NOMO-1 (cell line): ENCODE measurements around the gene EPN1.

ENCODE experiments used
- DNase-seq, 2 experiments: peaks; one replicate each; lab custom pipeline; 2025; ENCODE audit not compliant: unreplicated experiment in 2 of 2; lab: John Stamatoyannopoulos, UW

EPN1 gene

DNA sequence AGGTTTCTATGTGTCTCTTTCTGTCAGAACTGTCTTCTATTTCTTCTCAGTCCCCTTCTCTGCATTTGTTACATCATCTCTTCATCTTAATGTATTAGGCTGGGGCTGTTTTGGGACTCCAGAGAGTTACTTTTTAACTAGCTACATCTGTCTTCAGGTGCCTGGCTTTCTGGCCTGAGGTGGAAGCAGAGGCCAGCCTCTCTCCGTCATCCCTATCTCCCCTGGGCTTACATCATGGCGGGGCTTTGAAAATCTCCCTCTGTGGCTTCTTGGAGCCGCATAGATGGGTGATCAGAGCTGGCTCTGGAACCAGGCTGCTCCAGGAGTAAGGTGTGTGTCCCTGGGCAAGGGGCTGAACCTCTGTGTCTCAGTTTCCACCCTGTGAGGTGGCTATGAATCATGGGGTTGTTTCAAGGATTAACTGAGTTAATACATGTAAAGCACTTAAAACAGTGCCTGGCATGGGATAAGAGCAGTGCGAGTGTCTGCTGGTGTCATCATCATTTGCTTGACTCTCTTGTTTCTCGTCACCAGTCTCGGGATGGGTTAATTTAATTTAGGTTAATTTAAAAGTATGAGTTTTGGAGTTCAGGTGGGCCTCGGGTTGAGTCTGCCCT, 2.0 kb downstream of the EPN1 start:
- no peak for DNase-seq

DNA sequence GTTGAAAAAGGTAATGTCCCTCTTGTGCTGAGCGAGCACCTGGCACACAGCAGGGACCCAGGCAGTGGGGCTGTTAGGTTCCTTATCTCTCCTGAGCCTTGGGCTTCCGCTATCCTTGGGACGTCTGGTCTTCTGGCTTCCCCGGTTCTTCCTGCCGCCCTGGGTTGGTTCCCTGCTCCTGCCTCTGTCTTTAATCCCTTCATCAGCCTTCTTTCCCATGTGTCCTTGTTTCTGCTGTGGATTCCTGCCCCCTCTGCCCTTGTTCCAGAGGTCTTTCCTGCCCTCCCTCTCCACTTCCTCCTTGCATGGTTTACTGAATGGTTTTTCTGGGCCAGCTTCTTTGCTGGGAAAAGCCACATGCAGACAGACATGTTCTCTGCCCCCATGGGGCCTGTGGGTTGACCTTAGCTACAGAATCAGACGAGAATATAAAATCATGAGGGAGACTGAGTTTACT, 2.6 kb downstream of the EPN1 start:
- no peak for DNase-seq

- DNase-seq, result peak; percentile 93 to 94
Measured at GRCh38 chr19:55678121-55678671, 3.2 kb downstream of the EPN1 start.

GRCh38 chr19:55679343-55680257, 4.6 kb downstream of the EPN1 start:
- no peak for DNase-seq

- DNase-seq, result no peak
Measured at GRCh38 chr19:55680339-55681130, 5.5 kb downstream of the EPN1 start.

- no peak for DNase-seq
Measured at GRCh38 chr19:55681131-55682092, 6.4 kb downstream of the EPN1 start.

DNA sequence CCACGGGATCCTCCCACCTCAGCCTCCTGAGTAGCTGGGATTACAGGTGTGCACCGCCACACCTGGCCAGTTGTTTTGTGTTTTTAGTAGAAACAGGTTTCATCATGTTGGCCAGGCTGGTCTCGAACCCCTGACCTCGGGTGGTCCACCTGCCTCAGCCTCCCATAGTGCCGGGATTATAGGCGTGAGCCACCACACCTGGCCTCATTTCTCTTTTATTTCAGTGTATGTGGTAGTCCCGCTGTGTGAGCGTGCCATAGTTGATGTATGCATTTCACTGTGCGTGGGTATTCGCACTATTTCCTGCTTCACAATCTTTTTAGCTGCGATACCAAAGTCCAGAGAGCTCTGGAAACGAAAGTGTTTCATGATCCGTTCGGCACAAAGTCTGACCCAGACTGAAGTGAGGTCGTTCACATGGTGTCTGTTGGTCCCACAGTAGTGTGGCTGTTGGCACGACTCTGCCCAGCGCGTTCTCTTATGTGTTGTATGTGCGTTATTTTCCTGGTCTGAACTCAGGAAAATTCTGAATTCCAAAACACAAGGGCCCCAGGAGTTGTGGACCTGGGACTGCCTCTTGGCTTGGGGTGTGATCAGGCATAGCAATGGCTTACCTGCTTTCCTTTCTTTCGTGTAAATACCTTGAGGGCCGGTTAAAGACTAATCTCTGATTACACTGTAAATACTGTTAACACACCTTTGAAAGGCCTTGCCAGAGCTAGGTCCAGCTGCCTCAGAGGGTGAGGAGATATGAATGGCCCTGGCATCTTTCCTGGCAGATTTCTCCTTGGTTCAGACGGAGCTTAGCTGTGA, 8.6 kb downstream of the EPN1 start:
- DNase-seq, result no peak

- DNase-seq, result no peak
Measured at GRCh38 chr19:55684946-55685681, 10.1 kb downstream of the EPN1 start.

DNA sequence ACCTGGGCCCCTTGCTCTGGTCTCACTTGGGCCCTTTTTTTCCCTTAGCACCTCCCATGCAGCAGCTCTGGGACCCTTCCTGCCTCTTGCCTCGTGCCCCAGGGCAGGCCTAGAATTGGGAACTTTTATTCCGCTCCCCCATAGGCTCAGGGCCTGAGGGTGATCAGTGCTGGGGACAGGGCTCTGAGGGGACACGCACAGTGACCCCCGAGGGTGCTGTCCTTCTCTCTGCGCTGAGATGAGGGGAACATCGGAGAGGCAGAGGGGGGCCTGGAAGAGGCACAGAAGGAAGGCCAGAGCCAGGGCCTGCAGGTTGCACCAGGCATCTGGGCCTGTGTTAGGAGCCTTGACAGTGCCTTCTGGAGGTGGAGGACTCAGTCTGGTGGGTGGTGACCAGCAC, 10.8 kb downstream of the EPN1 start:
- no peak for DNase-seq

- no peak for DNase-seq
Measured at GRCh38 chr19:55686311-55687050, 11.5 kb downstream of the EPN1 start.

- DNase-seq, result no peak
Measured at GRCh38 chr19:55687281-55688201, 12.5 kb downstream of the EPN1 start.

DNA sequence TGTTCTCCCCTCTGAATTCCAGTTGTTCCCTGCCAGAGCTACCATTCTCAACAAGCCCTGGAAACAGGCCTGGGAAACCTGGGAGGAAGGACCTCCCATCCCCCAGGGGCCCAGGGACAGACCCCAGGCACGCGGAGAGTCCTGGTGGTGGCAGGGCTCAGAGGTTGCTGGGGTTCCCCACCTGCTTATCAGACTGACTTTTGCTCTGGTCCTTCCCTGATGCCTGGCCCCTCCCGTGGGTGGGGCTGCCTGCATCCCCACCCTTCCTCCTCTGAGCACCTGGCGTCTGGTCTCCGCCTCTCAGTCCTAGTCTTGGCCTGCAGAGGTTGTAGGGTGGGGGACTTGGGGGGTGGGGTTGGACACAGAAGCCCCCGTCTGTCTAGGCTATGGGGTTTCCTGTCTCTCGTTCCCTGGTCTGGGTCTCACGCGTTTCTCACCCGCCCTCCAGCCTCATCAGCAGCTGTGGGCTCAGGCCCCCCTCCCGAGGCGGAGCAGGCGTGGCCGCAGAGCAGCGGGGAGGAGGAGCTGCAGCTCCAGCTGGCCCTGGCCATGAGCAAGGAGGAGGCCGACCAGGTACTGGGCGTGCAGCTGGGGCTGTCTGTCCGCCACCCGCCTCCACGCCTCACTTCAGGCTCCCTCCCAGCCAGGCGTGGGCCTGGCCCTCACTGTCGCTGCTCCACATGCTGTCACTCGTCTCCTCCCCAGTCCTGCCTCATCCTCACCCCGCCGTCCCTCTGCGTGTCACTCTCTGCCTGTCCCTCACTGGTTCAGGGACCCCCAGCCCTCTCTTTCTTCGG, 13.6 kb downstream of the EPN1 start:
- no peak for DNase-seq

DNA sequence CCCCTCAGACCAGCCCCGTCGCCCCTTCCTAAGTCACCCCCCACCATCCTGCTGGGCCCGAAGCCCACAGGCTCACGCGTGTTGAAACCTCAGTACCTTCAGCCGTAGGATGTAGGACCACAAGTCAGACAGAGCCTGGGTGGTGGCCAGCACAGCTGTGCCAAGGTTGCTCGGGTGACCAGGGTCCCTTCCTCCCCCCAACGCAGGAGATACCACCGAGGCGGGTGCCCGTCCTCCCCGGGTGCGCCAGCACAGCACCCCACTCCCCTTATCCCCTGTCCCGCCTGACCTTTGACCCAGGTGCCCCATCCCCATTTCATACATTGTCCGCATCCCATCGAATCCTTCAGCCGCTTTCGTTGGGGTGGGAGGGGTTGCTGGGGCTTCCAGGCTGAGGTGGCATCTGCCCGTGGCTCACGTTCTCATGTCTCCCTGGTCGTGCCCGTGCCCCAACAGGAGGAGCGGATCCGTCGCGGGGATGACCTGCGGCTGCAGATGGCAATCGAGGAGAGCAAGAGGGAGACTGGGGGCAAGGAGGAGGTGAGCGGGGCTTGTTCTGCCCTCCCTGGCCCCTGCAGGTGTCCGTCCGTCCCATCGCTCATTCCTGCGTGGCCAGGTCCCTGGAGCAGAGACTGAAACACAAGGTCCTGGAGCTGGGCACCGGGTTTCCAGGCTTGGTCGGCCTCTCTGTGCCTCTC, 14.5 kb downstream of the EPN1 start:
- no peak for DNase-seq

- DNase-seq, result no peak
Measured at GRCh38 chr19:55690109-55690768, 15.2 kb downstream of the EPN1 start.
